ENCODE measurements around the gene KCNJ1. TPM values are rescaled to one million over a fixed set of nuclear protein-coding genes. Genes with fewer than 3 reads are reported as not detected.

Gene KCNJ1
- polyA plus RNA-seq, 4 donors, result 1.6 to 129 (median 89.0) TPM

DNA sequence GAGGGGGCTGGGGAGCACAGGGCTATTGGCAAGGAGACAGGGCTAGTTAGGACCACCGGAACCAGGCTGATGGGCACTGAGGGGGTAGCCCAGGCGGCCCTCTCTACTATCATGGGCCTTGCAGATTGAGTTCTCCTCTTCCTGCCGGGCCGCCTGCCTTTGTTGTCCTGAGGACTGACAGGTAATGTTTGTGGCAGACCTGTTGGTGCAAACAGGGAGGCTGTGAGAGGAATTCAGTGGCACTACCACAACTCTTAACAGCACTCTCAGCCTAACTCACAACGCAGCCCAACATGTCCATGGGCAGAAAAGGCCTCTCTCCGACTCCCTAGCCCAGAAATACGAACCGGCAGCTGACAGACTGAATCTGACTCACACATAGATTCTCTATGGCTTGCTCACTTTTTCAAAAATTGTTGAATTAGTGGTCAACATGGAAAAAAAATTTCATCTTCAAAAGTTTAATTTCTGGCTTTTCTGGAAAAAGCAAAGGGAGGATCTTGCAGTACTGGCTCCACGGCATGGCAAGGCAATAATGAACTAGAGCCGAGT lies 35.5 kb upstream of the KCNJ1 start:
- DNase-seq (ENCODE audit: low read depth in 4 of 4, low spot score in 3 of 4), result no peak

GRCh38 chr11:128901653-128902514 lies 34.8 kb upstream of the KCNJ1 start:
- no peak for DNase-seq (ENCODE audit: low read depth in 4 of 4, low spot score in 3 of 4)

GRCh38 chr11:128900468-128900867 lies 33.4 kb upstream of the KCNJ1 start:
- DNase-seq (ENCODE audit: low read depth in 4 of 4, low spot score in 3 of 4), result no peak

DNA sequence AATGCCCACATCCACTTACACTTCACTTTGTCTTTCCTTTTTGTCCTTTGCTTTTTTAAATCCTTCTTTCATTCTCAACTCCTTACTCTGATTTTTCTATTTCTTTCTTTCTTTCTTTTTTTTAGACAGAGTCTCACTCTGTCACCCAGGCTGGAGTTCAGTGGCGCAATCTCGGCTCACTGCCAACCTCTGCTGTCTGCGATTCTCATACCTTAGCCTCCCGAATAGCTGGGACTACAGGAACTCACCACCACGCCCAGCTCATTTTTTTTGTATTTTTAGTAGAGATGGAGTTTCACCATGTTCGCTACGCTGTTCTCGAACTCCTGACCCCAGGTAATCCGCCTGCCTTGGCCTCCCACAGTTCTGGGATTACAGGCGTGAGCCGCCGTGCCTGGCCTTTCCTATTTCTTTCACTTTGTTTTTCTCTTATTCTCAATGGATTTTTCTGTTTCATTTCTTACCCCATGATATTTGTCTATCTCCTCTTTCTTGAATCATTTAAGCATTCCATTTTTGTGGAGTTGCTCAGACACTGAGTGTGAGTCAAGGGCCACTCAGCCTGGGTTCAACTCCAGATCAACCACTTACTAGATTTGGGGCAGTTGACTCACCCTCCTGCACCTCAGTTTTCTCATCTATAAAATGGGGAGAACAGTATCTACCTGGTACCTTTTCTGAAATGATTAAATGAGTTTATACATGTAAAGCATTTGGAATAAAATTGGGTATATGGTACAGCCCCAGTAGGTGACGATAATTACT lies 31.7 kb upstream of the KCNJ1 start:
- no peak for DNase-seq (ENCODE audit: low read depth in 4 of 4, low spot score in 3 of 4)

DNA sequence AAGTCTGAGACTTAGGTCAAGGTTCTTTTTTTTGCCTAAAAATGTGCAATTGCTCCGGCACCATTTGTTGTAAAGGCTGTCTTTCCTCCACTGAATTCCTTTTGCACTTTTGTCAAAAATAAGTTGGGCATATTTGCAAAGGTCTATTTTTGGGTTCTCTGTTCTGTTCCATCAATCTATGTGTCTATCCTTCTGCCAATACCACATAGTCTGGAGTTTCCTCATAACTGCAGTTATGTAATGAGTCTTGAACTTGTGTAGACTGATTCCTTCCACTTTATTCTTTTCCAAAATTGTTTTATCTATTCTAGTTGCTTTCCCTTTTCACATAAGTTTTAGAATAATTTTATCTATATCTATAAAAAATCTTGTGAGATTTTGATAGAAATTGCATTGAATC lies 30.7 kb upstream of the KCNJ1 start:
- no peak for DNase-seq (ENCODE audit: low read depth in 4 of 4, low spot score in 3 of 4)

- DNase-seq (ENCODE audit: low read depth in 4 of 4, low spot score in 3 of 4), result no peak
Observed at GRCh38 chr11:128896356-128896755, 29.3 kb upstream of the KCNJ1 start.

- DNase-seq (ENCODE audit: low read depth in 4 of 4, low spot score in 3 of 4), result no peak
Observed at GRCh38 chr11:128895526-128895925, 28.4 kb upstream of the KCNJ1 start.

GRCh38 chr11:128894685-128895084 lies 27.6 kb upstream of the KCNJ1 start:
- DNase-seq (ENCODE audit: low read depth in 4 of 4, low spot score in 3 of 4), result no peak

- DNase-seq (ENCODE audit: low read depth in 4 of 4, low spot score in 3 of 4), result no peak
Observed at GRCh38 chr11:128894286-128894681, 27.2 kb upstream of the KCNJ1 start.

- DNase-seq (ENCODE audit: low read depth in 4 of 4, low spot score in 3 of 4), result no peak
Observed at GRCh38 chr11:128893578-128894285, 26.6 kb upstream of the KCNJ1 start.

DNA sequence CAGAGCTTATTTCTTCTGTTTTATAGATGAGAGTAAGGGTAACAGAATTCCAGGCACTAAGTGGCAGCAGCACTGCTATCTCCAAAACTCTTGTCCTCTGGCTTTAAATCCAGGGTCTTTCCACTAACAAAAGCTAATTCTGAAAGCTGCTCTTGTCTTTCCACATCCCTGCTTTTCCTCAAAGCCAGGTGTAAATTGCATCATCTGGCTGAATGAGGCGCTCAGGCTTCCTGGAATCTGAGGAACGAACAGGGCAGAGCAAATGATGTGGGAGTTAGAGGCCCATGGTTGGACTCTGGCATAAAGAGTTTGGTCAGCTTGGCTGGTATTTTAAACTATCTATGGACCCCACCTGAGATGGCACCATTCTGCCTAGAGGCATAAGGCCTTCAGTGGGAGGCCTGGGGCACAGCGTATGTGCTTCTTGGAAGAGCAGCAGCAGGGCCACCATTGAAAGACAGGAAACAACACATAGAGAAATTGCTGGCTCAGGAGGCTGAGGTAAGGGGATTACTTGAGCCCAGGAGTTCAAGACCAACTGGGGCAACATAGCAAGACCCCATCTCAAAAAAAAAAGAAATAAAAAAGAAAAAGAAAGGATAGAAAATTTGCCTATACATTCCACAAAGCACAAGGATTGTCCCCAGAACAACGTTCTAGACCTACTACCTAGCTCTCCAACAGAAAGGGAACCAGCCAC lies 25.9 kb upstream of the KCNJ1 start:
- no peak for DNase-seq (ENCODE audit: low read depth in 4 of 4, low spot score in 3 of 4)

- no peak for DNase-seq (ENCODE audit: low read depth in 4 of 4, low spot score in 3 of 4)
Observed at GRCh38 chr11:128891913-128892398, 24.9 kb upstream of the KCNJ1 start.

- DNase-seq (ENCODE audit: low read depth in 4 of 4, low spot score in 3 of 4), result no peak
Observed at GRCh38 chr11:128890543-128891368, 23.7 kb upstream of the KCNJ1 start, which contains the start of gene KCNJ5. Gene KCNJ5, plus strand, starts transcription at chr11:128891356. Its CDS starts 19,918 bp downstream, at chr11:128911274.

- no peak for DNase-seq (ENCODE audit: low read depth in 4 of 4, low spot score in 3 of 4)
Observed at GRCh38 chr11:128890216-128890542, 23.1 kb upstream of the KCNJ1 start.

- DNase-seq (ENCODE audit: low read depth in 4 of 4, low spot score in 3 of 4), result no peak
Observed at GRCh38 chr11:128889657-128890213, 22.6 kb upstream of the KCNJ1 start.

GRCh38 chr11:128888034-128888985 lies 21.2 kb upstream of the KCNJ1 start:
- no peak for DNase-seq (ENCODE audit: low read depth in 4 of 4, low spot score in 3 of 4)

DNA sequence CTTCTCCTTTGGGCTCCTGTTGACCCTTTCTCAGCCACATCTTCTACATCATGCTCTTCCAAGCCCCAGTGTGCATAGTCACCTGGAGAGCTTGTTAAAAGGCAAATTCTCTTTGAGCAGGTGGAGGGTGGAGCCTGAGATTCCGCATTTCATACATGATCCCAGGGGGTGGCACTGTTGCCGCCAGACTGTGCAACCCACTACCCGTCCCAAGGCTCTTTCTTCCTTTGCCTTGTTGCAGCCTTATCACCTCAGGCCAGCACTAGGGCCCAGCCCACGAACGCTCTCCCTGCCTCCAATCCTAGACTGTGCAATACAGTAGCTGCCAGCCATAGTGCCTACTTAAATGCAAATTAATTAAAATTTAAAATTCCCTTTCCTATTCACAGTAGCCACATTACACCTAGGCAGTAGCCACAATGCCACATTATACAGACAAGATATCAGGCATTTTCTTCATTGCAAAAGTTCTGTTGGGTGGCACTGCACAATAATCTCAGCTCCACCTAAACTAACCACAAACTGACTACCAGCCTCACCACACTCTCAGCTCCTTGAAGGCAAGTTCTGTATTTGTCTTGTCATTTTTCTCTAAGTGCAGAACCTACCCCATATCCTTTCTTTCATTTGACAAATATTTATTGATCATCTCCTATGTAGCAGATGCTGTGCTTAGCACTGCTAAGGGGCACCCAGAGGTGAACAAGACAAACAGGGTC lies 19.5 kb upstream of the KCNJ1 start:
- DNase-seq (ENCODE audit: low read depth in 4 of 4, low spot score in 3 of 4), result no peak

All from left renal pelvis (tissue), 4 donors.